Measurements from ENCODE around the gene MYT1. TPM values are rescaled to one million over a fixed set of nuclear protein-coding genes. Genes with fewer than 3 reads are reported as not detected.

MYT1 gene
- total RNA-seq, 1 experiment from 2014 or later: 7.1 TPM

GRCh38 chr20:64153861-64154589, 10.2 kb upstream of the MYT1 start:
- DNase-seq (ENCODE audit: low read depth, low spot score) (no peak), ATAC-seq (no peak)
- Histone ChIP-seq H3K4me2 (ENCODE audit: low read length) (no peak overlapping the region), H4K20me1 (ENCODE audit: insufficient read depth) (no peaks in the 10 kb centered on the region), H3K9me3 (ENCODE audit: control insufficient read depth in 1 of 2, insufficient read depth in 1 of 2, low read depth in 1 of 2, low read length in 2 of 2) (no peaks in the 10 kb centered on the region; a peak in 1 of 4 replicates), H3K27ac (ENCODE audit: low read depth, low read length) (no peak overlapping the region), H2AFZ (ENCODE audit: low read depth, low read length, poor library complexity, severe bottlenecking) (no peak overlapping the region), H3K36me3 (ENCODE audit: control insufficient read depth in 1 of 2, insufficient read depth in 2 of 2, low read length in 2 of 2) (no peaks in the 10 kb centered on the region), H3K9ac (ENCODE audit: low read length) (no peak overlapping the region), H3K4me3 (replicated peaks in 1 of 2; ENCODE audit: low read depth in 1 of 2, low read length in 2 of 2) (no peak overlapping the region), H3K4me1 (ENCODE audit: control insufficient read depth in 1 of 2, insufficient read depth in 2 of 2, low read length in 2 of 2) (peaks cover 6 to 26% of the 10 kb centered on the region in 2 experiments; a peak in 3 of 4 replicates), H3K27me3 (ENCODE audit: insufficient read depth, low read length) (no peaks in the 10 kb centered on the region), H3K9me2 (ENCODE audit: insufficient read depth) (no peaks in the 10 kb centered on the region), H3K79me2 (ENCODE audit: insufficient read depth, low read length) (no peaks in the 10 kb centered on the region)
- ChIA-PET CTCF (no interaction called here), POLR2A (no interaction called here), RAD21 (ENCODE audit: low non-redundant PET in 1 of 2, low total read pairs in 2 of 2, uncharacterized antibody in 2 of 2, unreplicated experiment in 2 of 2) (no interaction called here)
- BruUV-seq (replicated peaks): no TSS peak
- no peak for TF ChIP-seq POLR2AphosphoS5 (IDR thresholded peaks at IDR 0.05; ENCODE audit: low read depth, low read length)
- TF ChIP-seq MAX (IDR thresholded peaks at IDR 0.05): no peak
- TF ChIP-seq YY1 (IDR thresholded peaks at IDR 0.05; ENCODE audit: extremely low read depth, insufficient replicate concordance, low read depth, low read length): no peak
- no peak for TF ChIP-seq SIN3A (IDR thresholded peaks at IDR 0.05; ENCODE audit: low read depth)
- no peak for TF ChIP-seq CEBPB (IDR thresholded peaks at IDR 0.05; ENCODE audit: low read depth)
- no peak for TF ChIP-seq EGR1 (IDR thresholded peaks at IDR 0.05; ENCODE audit: low read depth)
- no peak for TF ChIP-seq REST (IDR thresholded peaks at IDR 0.05; ENCODE audit: low read depth)
- TF ChIP-seq CTCF (IDR thresholded peaks at IDR 0.05 in 2 of 3, conservative IDR thresholded peaks at IDR 0.05 in 1 of 3; ENCODE audit: borderline replicate concordance in 1 of 3, insufficient read depth in 1 of 3, low read depth in 2 of 3, low read length in 2 of 3): no peak
- TF ChIP-seq ZNF274 (IDR thresholded peaks at IDR 0.05; ENCODE audit: low read depth, low read length): no peak
- no peak for TF ChIP-seq ELF1 (IDR thresholded peaks at IDR 0.05; ENCODE audit: borderline replicate concordance, low read depth)
- TF ChIP-seq ZFX (IDR thresholded peaks at IDR 0.05): no peak
- no peak for TF ChIP-seq JUND (IDR thresholded peaks at IDR 0.05)
- intact Hi-C loops (cut with micrococcal nuclease): no loop called here

Data from HCT116 (cell line).